ENCODE results near the gene ATF4.

DNA sequence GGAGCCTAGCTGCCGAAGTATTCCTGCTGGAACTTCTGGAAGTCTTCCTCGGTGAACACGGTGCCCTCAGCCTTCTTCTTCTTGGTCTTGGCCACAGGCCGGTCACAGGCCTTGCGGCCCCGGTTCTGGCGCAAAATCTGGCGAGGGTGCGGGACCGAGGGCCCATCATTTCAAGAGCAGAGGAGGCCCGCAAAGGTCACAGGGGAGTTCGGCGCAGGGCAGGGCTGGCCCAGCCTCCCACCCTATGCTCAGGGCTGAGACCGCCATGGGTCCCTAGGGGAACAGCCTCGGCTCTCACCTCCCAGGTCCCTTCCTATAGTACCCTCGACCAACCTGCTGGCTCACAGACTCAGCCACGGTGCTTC lies 9.1 kb downstream of the ATF4 start:
- TF ChIP-seq, protein P1, sequence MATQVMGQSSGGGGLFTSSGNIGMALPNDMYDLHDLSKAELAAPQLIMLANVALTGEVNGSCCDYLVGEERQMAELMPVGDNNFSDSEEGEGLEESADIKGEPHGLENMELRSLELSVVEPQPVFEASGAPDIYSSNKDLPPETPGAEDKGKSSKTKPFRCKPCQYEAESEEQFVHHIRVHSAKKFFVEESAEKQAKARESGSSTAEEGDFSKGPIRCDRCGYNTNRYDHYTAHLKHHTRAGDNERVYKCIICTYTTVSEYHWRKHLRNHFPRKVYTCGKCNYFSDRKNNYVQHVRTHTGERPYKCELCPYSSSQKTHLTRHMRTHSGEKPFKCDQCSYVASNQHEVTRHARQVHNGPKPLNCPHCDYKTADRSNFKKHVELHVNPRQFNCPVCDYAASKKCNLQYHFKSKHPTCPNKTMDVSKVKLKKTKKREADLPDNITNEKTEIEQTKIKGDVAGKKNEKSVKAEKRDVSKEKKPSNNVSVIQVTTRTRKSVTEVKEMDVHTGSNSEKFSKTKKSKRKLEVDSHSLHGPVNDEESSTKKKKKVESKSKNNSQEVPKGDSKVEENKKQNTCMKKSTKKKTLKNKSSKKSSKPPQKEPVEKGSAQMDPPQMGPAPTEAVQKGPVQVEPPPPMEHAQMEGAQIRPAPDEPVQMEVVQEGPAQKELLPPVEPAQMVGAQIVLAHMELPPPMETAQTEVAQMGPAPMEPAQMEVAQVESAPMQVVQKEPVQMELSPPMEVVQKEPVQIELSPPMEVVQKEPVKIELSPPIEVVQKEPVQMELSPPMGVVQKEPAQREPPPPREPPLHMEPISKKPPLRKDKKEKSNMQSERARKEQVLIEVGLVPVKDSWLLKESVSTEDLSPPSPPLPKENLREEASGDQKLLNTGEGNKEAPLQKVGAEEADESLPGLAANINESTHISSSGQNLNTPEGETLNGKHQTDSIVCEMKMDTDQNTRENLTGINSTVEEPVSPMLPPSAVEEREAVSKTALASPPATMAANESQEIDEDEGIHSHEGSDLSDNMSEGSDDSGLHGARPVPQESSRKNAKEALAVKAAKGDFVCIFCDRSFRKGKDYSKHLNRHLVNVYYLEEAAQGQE (IDR thresholded peaks at IDR 0.05; ENCODE audit: insufficient read depth in 1 of 2, low read depth in 2 of 2, low read length in 1 of 2): no peak
- TF ChIP-seq, protein P2, sequence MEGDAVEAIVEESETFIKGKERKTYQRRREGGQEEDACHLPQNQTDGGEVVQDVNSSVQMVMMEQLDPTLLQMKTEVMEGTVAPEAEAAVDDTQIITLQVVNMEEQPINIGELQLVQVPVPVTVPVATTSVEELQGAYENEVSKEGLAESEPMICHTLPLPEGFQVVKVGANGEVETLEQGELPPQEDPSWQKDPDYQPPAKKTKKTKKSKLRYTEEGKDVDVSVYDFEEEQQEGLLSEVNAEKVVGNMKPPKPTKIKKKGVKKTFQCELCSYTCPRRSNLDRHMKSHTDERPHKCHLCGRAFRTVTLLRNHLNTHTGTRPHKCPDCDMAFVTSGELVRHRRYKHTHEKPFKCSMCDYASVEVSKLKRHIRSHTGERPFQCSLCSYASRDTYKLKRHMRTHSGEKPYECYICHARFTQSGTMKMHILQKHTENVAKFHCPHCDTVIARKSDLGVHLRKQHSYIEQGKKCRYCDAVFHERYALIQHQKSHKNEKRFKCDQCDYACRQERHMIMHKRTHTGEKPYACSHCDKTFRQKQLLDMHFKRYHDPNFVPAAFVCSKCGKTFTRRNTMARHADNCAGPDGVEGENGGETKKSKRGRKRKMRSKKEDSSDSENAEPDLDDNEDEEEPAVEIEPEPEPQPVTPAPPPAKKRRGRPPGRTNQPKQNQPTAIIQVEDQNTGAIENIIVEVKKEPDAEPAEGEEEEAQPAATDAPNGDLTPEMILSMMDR (IDR thresholded peaks at IDR 0.05): peak; percentile 69

Data from Panc1 (cell line).